Astrocyte of the cerebellum (primary cell): Measurements from ENCODE around the gene CLDN16.

Experiments used
- DNase-seq: peaks from one replicate; pipeline ENCODE4 v3.0.0-alpha.2; 2011; ENCODE audit warnings: low read depth
- H3K4me3 ChIP-seq: 2 replicates; pipeline ENCODE4 v1.5.1; 2011; ENCODE audit warnings: mild to moderate bottlenecking, low read depth, low read length, moderate library complexity
- CTCF ChIP-seq: IDR thresholded peaks from 2 replicates; pipeline ENCODE4 v1.5.1; 2012; ENCODE audit warnings: low read length, low read depth, moderate library complexity, mild to moderate bottlenecking; ENCODE audit errors: missing control alignments
- in situ Hi-C: cut with HindIII; loops from 2 replicates; pipeline ENCODE4 v1.10.0; 2017; ENCODE audit warnings: low sequenced_read_pairs

The CLDN16 gene

GRCh38 chr3:190425833-190426232, 37.9 kb downstream of the CLDN16 start:
- H3K4me3 ChIP-seq = no peak overlapping the region
- in situ Hi-C loops = no loop called here
- DNase-seq = no peak
- no peak for TF ChIP-seq CTCF

- in situ Hi-C loops = no loop called here
- H3K4me3 ChIP-seq = no peak overlapping the region
- no peak for TF ChIP-seq CTCF
- no peak for DNase-seq
Observed at GRCh38 chr3:190426806-190427507, 39.0 kb downstream of the CLDN16 start.

DNA sequence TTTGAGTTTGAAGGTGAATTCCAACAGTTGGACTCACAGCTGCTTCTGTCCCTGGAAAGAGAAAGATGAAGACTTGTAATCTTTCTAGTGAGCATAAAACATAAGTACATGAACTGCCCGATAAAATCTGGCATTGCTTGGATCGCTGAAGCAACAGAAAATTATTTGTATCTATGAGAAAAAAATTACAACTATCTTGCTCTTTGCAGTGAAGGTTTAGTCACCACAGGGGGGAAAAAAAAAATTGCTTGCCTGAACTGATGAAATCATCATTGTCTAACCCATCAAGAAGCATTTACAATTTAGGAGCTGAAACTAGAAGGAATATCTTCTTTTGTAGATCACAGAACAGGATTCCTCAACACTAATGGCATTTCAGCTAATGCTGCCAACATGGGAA, 41.7 kb downstream of the CLDN16 start:
- DNase-seq = no peak
- TF ChIP-seq CTCF = no peak
- in situ Hi-C loops = no loop called here

GRCh38 chr3:190430906-190431305, 42.9 kb downstream of the CLDN16 start:
- no peak for TF ChIP-seq CTCF
- DNase-seq = no peak
- in situ Hi-C loops = no loop called here
- no peak overlapping the region for H3K4me3 ChIP-seq

More for the DNA sequence above, 41.7 kb downstream of the CLDN16 start:
- no peak overlapping the region for H3K4me3 ChIP-seq

DNA sequence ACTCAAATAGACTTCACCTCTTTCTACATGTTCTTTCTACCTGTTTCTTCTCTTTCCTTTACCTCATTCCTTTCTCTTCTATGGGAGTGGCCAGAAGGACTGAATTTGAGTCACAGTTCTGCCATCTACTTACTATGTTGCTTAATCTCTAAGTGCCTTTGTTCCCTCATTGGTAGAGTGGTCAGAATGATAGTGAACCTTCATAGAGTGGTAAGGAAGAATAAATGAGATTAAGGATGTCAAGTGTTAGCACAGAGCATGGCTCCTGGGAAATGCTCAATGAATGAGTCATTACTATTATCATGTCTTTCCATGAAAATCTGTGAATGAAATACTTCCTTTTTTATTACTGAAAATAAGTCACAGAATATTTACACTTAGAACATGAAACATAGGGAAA, 44.3 kb downstream of the CLDN16 start:
- DNase-seq = no peak
- in situ Hi-C loops = no loop called here
- no peak overlapping the region for H3K4me3 ChIP-seq
- no peak for TF ChIP-seq CTCF

- no peak for TF ChIP-seq CTCF
- no peak overlapping the region for H3K4me3 ChIP-seq
- in situ Hi-C loops = no loop called here
- DNase-seq = no peak
Observed at GRCh38 chr3:190433626-190434025, 45.7 kb downstream of the CLDN16 start.

- in situ Hi-C loops = no loop called here
- no peak for DNase-seq
- H3K4me3 ChIP-seq = no peak overlapping the region
- no peak for TF ChIP-seq CTCF
Observed at GRCh38 chr3:190435618-190436017, 47.7 kb downstream of the CLDN16 start.
